Diencephalon (tissue), 1 donor: ENCODE data around the gene OR5M8. TPM values are rescaled to one million over a fixed set of nuclear protein-coding genes. Genes with fewer than 3 reads are reported as not detected.

ENCODE experiments used
- total RNA-seq: library from RNA; depleted of rRNA; stranded (reverse); fragments of >200 nt; gene quantifications from one replicate; pipeline ENCODE4 v1.2.3, GENCODE V29; 2014

Gene OR5M8
- total RNA-seq, result not detected

GRCh38 chr11:56491270-56491669 lies at the start of gene OR5M8:
Gene OR5M8, minus strand, starts transcription at chr11:56491370. Its CDS starts 0 bp downstream, at chr11:56491370.

GRCh38 chr11:56473252-56473651 lies 17.9 kb downstream of the OR5M8 start, which contains the start of gene OR5M3:
Gene OR5M3, minus strand, starts transcription at chr11:56473352. Its CDS starts 2,855 bp downstream, at chr11:56470497.

Other genes starting within 250 kb of the OR5M8 start
- not detected for gene OR5T3, start 239.1 kb downstream of the OR5M8 start, total RNA-seq
- not detected for gene OR5T1, start 217.2 kb downstream of the OR5M8 start, total RNA-seq
- not detected for gene OR8H1, start 199.1 kb downstream of the OR5M8 start, total RNA-seq
- not detected for gene OR8K3, start 176.2 kb downstream of the OR5M8 start, total RNA-seq
- not detected for gene OR8K1, start 145.3 kb downstream of the OR5M8 start, total RNA-seq
- not detected for gene OR8J1, start 137.1 kb downstream of the OR5M8 start, total RNA-seq
- not detected for gene OR8U1, start 115.7 kb downstream of the OR5M8 start, total RNA-seq
- not detected for gene OR5AL1, start 78.7 kb downstream of the OR5M8 start, total RNA-seq
- not detected for gene OR5M3, start 18.0 kb downstream of the OR5M8 start, total RNA-seq
- gene OR5M11, start 51.9 kb upstream of the OR5M8 start, total RNA-seq, result not detected
- gene OR5M10, start 86.4 kb upstream of the OR5M8 start, total RNA-seq, result not detected
- gene OR5M1, start 123.5 kb upstream of the OR5M8 start, total RNA-seq, result not detected
- not detected for gene OR5AP2, start 151.1 kb upstream of the OR5M8 start, total RNA-seq
- gene OR5AR1, start 172.3 kb upstream of the OR5M8 start, total RNA-seq, result not detected
- not detected for gene OR9G1, start 207.7 kb upstream of the OR5M8 start, total RNA-seq